IMR-90 (cell line): ENCODE results near the gene FAM193A. TPM values are rescaled to one million over a fixed set of nuclear protein-coding genes. Genes with fewer than 3 reads are reported as not detected.
"Not testable (repeated sequence)": the region's sequence is repeated elsewhere in the genome, so short reads cannot be mapped to it uniquely, and the experiment has no call there.

Experiments
- ATAC-seq: fragments of 200-7000 bp; cut with Tn5 transposase; 2 replicates; pipeline ENCODE4 v1.9.1; 2020; ENCODE audit warnings: low read depth, mild to moderate bottlenecking, moderate library complexity
- BruUV-seq: library from RNA; stranded (reverse); fragments of 400-500 nt; replicated peaks from 2 replicates; lab custom pipeline; 2021; lab: Mats Ljungman, UMichigan
- CTCF ChIA-PET: fragments of 300-600 bp; formaldehyde crosslinking; extraction: SDS; loops from one replicate; lab custom pipeline; 2021; ENCODE audit warnings: antibody characterized with exemption; lab: Yijun Ruan, JAX
- POLR2A ChIA-PET: fragments of 300-600 bp; sonication (Branson Sonifier 250); formaldehyde crosslinking; loops from one replicate; lab custom pipeline; 2022; ENCODE audit warnings: antibody characterized with exemption; ENCODE audit not compliant: unreplicated experiment; lab: Charles Lee
- DNase-seq: peaks from one replicate; pipeline ENCODE4 v3.0.0; 2013
- H2AFZ ChIP-seq: replicated peaks from 2 replicates; pipeline ENCODE3; 2013; ENCODE audit warnings: low read length, mild to moderate bottlenecking; ENCODE audit not compliant: poor library complexity
- H2AK5ac ChIP-seq: 2 replicates; pipeline ENCODE4 v1.6.1; 2013; ENCODE audit warnings: low read depth, low read length, inconsistent platforms
- H2AK9ac ChIP-seq: replicated peaks from 2 replicates; pipeline ENCODE3; 2013; ENCODE audit warnings: mild to moderate bottlenecking, low read depth, low read length, moderate library complexity; ENCODE audit not compliant: poor library complexity
- H2BK120ac ChIP-seq: 2 replicates; pipeline ENCODE4 v1.6.1; 2013; ENCODE audit warnings: low read depth, low read length, inconsistent platforms
- H2BK15ac ChIP-seq: 3 replicates; pipeline ENCODE4 v1.6.1; 2013; ENCODE audit warnings: low read depth, low read length, inconsistent platforms
- H2BK20ac ChIP-seq: 2 replicates; pipeline ENCODE4 v1.6.1; 2013; ENCODE audit warnings: low read depth, mild to moderate bottlenecking, inconsistent platforms, low read length, moderate library complexity
- H2BK5ac ChIP-seq: 2 replicates; pipeline ENCODE4 v1.6.1; 2013; ENCODE audit warnings: mild to moderate bottlenecking, low read depth, low read length, inconsistent platforms; ENCODE audit not compliant: poor library complexity, severe bottlenecking
- H3K14ac ChIP-seq: replicated peaks from 2 replicates; pipeline ENCODE4 v1.6.1; 2013; ENCODE audit warnings: low read depth, low read length, inconsistent platforms
- H3K18ac ChIP-seq: 2 replicates; pipeline ENCODE4 v1.6.1; 2013; ENCODE audit warnings: low read depth, low read length, control low read depth
- H3K23ac ChIP-seq: 2 replicates; pipeline ENCODE4 v1.6.1; 2013; ENCODE audit warnings: low read depth, low read length, inconsistent platforms
- H3K27ac ChIP-seq: 2 replicates; pipeline ENCODE4 v1.5.1; 2013; ENCODE audit warnings: mild to moderate bottlenecking, control low read depth, low read length; ENCODE audit not compliant: insufficient read depth
- H3K27me3 ChIP-seq: 2 replicates; pipeline ENCODE4 v1.6.1; 2013; ENCODE audit warnings: low read length; ENCODE audit not compliant: control insufficient read depth, insufficient read depth
- H3K36me3 ChIP-seq: 2 replicates; pipeline ENCODE4 v1.6.1; 2013; ENCODE audit warnings: low read length, mixed read lengths; ENCODE audit not compliant: control insufficient read depth, insufficient read depth
- H3K4ac ChIP-seq: 2 replicates; pipeline ENCODE4 v1.6.1; 2013; ENCODE audit warnings: low read depth, low read length, inconsistent platforms
- H3K4me1 ChIP-seq: 2 replicates; pipeline ENCODE4 v1.6.1; 2013; ENCODE audit warnings: low read length, mixed read lengths; ENCODE audit not compliant: control insufficient read depth, insufficient read depth
- H3K4me2 ChIP-seq: 2 replicates; pipeline ENCODE4 v1.6.1; 2013; ENCODE audit warnings: low read depth, mild to moderate bottlenecking, control low read depth, low read length, moderate library complexity
- H3K4me3 ChIP-seq: 2 replicates; pipeline ENCODE4 v1.5.1; 2013; ENCODE audit warnings: low read depth, mild to moderate bottlenecking, control low read depth, low read length, moderate library complexity; ENCODE audit not compliant: insufficient read depth
- H3K56ac ChIP-seq: 2 replicates; pipeline ENCODE4 v1.6.1; 2013; ENCODE audit warnings: low read length, inconsistent platforms; ENCODE audit not compliant: insufficient read depth; ENCODE audit errors: extremely low read depth
- H3K79me1 ChIP-seq, 2 experiments: 2 replicates each; pipeline ENCODE4 v1.6.1; 2013; ENCODE audit warnings: low read length in 2 of 2, inconsistent platforms in 1 of 2, low read depth in 1 of 2
- H3K9ac ChIP-seq: 2 replicates; pipeline ENCODE4 v1.6.1; 2013; ENCODE audit warnings: low read depth, low read length, control low read depth
- H3K9me1 ChIP-seq: 2 replicates; pipeline ENCODE4 v1.6.1; 2013; ENCODE audit warnings: low read length, inconsistent platforms; ENCODE audit not compliant: insufficient read depth
- H3K9me3 ChIP-seq: 2 replicates; pipeline ENCODE4 v1.6.1; 2013; ENCODE audit warnings: low read length; ENCODE audit not compliant: control insufficient read depth, insufficient read depth
- H4K20me1 ChIP-seq: 2 replicates; pipeline ENCODE4 v1.6.1; 2013; ENCODE audit warnings: low read length, inconsistent platforms; ENCODE audit not compliant: insufficient read depth
- H4K5ac ChIP-seq: 2 replicates; pipeline ENCODE4 v1.6.1; 2013; ENCODE audit warnings: mild to moderate bottlenecking, low read depth, low read length, control low read depth
- H4K8ac ChIP-seq, 2 experiments: 2 replicates each; pipeline ENCODE4 v1.6.1; 2013; ENCODE audit warnings: low read depth in 2 of 2, low read length in 2 of 2, control low read depth in 1 of 2, inconsistent platforms in 1 of 2
- H4K91ac ChIP-seq: 2 replicates; pipeline ENCODE4 v1.6.1; 2013; ENCODE audit warnings: low read depth, low read length, inconsistent platforms; ENCODE audit not compliant: insufficient read depth
- WGBS, 2 experiments: methylation state at CpG; one replicate each; pipeline versions ENCODE4 v1.1.5 to v1.1.7; 2013; ENCODE audit warnings: missing lambda C conversion rate in 2 of 2; ENCODE audit not compliant: insufficient read length in 1 of 2; ENCODE audit errors: extremely low coverage in 2 of 2; 5-methylcytosine and 5-hydroxymethylcytosine counted together
- dilution Hi-C: fragments of 300-500 bp; cut with HindIII; formaldehyde crosslinking; loops from one replicate; pipeline ENCODE4 v1.14.3; 2018; ENCODE audit warnings: low sequenced_read_pairs; ENCODE audit not compliant: unreplicated experiment
- in situ Hi-C: fragments of 300-500 bp; cut with MboI; formaldehyde crosslinking; loops from 3 replicates; pipeline ENCODE4 v1.14.3; 2019; ENCODE audit warnings: low sequenced_read_pairs, inconsistent platforms, mixed read lengths
- intact Hi-C: fragments of 100-400 bp; cut with micrococcal nuclease; formaldehyde crosslinking; loops from 2 replicates; pipeline ENCODE4 v1.10.0; 2022
- polyA plus RNA-seq, 3 experiments: library from polyadenylated mRNA; depleted of rRNA; stranded (reverse); fragments of >200 nt; gene quantifications; 2 replicates each; pipeline ENCODE4 v1.2.3, GENCODE V29; 2012; ENCODE audit warnings: low replicate concordance in 1 of 3
- total RNA-seq: library from RNA; depleted of rRNA; stranded (reverse); fragments of >200 nt; gene quantifications from 2 replicates; pipeline ENCODE4 v1.2.3, GENCODE V29; 2012

Gene FAM193A
- total and polyA plus RNA-seq, 2 of the 4 experiments (the other 2 are of a cell fraction) = 6.8 to 11.0 TPM

DNA sequence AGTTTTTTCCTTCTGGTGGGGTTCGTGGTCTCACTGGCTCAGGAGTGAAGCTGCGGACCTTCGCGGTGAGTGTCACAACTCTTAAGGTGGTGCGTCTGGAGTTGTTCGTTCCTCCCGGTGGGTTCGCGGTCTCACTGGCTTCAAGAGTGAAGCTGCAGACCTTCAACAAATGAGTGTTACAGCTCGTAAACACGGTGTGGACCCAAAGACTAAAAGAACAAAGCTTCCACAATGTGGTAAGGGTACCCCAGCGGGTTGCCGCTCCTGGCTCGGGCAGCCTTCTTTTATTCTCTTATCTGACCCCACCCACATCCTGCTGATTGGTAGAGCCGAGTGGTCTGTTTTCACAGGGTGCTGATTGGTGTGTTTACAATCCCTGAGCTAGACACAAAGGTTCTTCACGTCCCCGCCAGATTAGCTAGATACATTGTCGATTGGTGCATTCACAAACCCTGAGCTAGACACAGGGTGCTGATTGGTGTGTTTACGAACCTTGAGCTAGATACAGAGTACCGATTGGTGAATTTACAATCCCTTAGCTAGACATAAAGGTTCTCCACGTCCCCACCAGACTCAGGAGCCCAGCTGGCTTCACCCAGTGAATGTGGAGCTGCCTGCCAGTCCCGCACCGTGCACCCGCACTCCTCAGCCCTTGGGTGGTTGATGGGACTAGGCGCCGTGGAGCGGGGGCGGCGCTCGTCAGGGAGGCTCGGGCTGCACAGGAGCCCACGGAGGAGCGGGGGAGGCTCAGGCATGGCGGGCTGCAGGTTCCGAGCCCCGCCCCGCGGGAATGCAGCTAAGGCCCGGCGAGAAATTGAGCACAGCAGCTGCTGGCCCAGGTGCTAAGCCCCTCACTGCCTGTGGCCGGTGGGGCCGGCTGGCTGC is 226.3 kb downstream of the FAM193A start:
- H2AFZ ChIP-seq, H3K4me1 ChIP-seq, H3K14ac ChIP-seq, H3K36me3 ChIP-seq, H4K5ac ChIP-seq, BruUV-seq, ATAC-seq, CTCF ChIA-PET, H3K18ac ChIP-seq, H2BK5ac ChIP-seq, H3K9me3 ChIP-seq, H4K20me1 ChIP-seq, H2BK120ac ChIP-seq, H3K4me2 ChIP-seq, H4K8ac ChIP-seq, H3K4me3 ChIP-seq, H3K56ac ChIP-seq, H3K27ac ChIP-seq, H3K23ac ChIP-seq, H2BK20ac ChIP-seq, H3K27me3 ChIP-seq, H3K4ac ChIP-seq, dilution Hi-C loops, H2BK15ac ChIP-seq, H3K9ac ChIP-seq, H2AK9ac ChIP-seq, H4K91ac ChIP-seq, H2AK5ac ChIP-seq, DNase-seq, H3K9me1 ChIP-seq, POLR2A ChIA-PET, H3K79me1 ChIP-seq: not testable (repeated sequence)
- in situ Hi-C loops = loop anchor here (25.0 kb wide), 1 partner anchor 275 kb away; no protein-coding TSS in a partner anchor
- 96% methylated on average over 8 of the region's 42 CpGs; no CpG with 5 or more reads in 1 of the 2 experiments for WGBS, 2 experiments
- intact Hi-C loops = loop anchor here (5.0 kb wide), 2 partner anchors 130 to 275 kb away; no protein-coding TSS in a partner anchor
